Measurements from ENCODE around the gene PCSK5. TPM values are rescaled to one million over a fixed set of nuclear protein-coding genes. Genes with fewer than 3 reads are reported as not detected.

The PCSK5 gene
- total and polyA plus RNA-seq, 2 experiments from 2014 or later: 59.1 to 71.7 TPM

DNA sequence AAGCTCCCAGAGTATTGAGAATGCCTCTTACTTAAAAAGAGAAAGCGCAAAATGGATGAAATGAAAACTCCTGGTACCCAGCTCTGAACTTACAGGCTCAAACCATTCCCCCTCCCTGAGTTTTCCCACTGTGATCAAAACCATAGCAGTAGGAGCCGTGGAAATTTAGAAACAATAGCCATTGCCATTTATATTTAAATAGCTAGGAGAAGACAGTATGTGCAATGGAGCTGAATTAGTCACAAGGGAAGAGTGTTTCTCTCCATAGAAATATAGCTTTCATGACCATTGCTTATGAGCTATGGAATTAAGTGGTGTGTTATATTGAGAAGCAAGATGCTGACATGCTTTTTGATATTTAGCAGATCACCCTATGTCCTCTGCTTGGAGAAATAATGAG is 84.6 kb downstream of the PCSK5 start:
- DNase-seq (ENCODE audit: low spot score): no peak
- Histone ChIP-seq H3K4me2 (no peak overlapping the region), H3K9me2 (replicated peaks; ENCODE audit: insufficient read depth) (no peaks in the 10 kb centered on the region), H3K79me2 (peaks cover 74% of the 10 kb centered on the region), H3K4me1 (ENCODE audit: insufficient read depth) (peaks cover 6% of the 10 kb centered on the region), H3K27ac (no peak overlapping the region), H2AFZ (no peak overlapping the region), H3K9me3 (ENCODE audit: low read depth) (no peaks in the 10 kb centered on the region), H4K20me1 (ENCODE audit: insufficient read depth, poor library complexity, severe bottlenecking) (no peaks in the 10 kb centered on the region), H3K4me3 (no peak overlapping the region), H3K27me3 (no peaks in the 10 kb centered on the region), H3K36me3 (replicated peaks; ENCODE audit: insufficient read depth, low read depth) (no peaks in the 10 kb centered on the region)
- TF ChIP-seq EZH2 (IDR thresholded peaks at IDR 0.05; ENCODE audit: borderline replicate concordance) (no peak), CTCF (IDR thresholded peaks at IDR 0.05; ENCODE audit: poor library complexity) (no peak), EZH2phosphoT487 (IDR thresholded peaks at IDR 0.05; ENCODE audit: low read depth, severe bottlenecking, unreplicated experiment) (no peak)
- 89% methylated on average over 2 of the region's 2 CpGs for WGBS (ENCODE audit: low lambda C conversion rate, missing lambda C conversion rate)

DNA sequence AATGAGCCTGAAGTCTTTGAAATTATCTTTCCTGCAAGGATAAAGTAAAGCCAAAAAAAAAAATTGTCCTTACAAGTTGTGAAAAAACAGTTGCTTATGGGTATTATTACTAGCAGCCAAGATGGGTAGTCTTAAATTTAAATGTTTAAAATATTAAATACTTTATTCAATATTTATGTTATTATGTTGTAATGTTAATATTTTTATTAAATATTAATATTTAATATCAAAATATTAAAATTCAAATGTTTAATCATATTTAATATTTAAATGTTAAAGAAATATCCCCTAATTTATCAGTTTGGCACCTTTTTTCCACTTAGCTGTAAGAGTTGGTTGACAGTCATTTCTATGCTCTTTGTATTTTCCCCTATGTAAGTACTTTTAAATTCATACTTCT is 86.1 kb downstream of the PCSK5 start:
- H3K4me2 ChIP-seq: no peak overlapping the region
- H3K4me3 ChIP-seq: no peak overlapping the region
- no peaks in the 10 kb centered on the region for H3K27me3 ChIP-seq
- no peaks in the 10 kb centered on the region for H3K9me3 ChIP-seq (ENCODE audit: low read depth)
- peaks cover 70% of the 10 kb centered on the region for H3K79me2 ChIP-seq
- H3K36me3 ChIP-seq (replicated peaks; ENCODE audit: insufficient read depth, low read depth): no peaks in the 10 kb centered on the region
- H2AFZ ChIP-seq: no peak overlapping the region
- no peaks in the 10 kb centered on the region for H4K20me1 ChIP-seq (ENCODE audit: insufficient read depth, poor library complexity, severe bottlenecking)
- TF ChIP-seq CTCF (IDR thresholded peaks at IDR 0.05; ENCODE audit: poor library complexity) (no peak), EZH2phosphoT487 (IDR thresholded peaks at IDR 0.05; ENCODE audit: low read depth, severe bottlenecking, unreplicated experiment) (no peak), EZH2 (IDR thresholded peaks at IDR 0.05; ENCODE audit: borderline replicate concordance) (no peak)
- no peak overlapping the region for H3K27ac ChIP-seq
- DNase-seq (ENCODE audit: low spot score): no peak
- no peaks in the 10 kb centered on the region for H3K9me2 ChIP-seq (replicated peaks; ENCODE audit: insufficient read depth)
- peaks cover 6% of the 10 kb centered on the region for H3K4me1 ChIP-seq (ENCODE audit: insufficient read depth)

GRCh38 chr9:75979362-75979761 is 88.9 kb downstream of the PCSK5 start:
- TF ChIP-seq EZH2 (IDR thresholded peaks at IDR 0.05; ENCODE audit: borderline replicate concordance): no peak
- no peak for TF ChIP-seq EZH2phosphoT487 (IDR thresholded peaks at IDR 0.05; ENCODE audit: low read depth, severe bottlenecking, unreplicated experiment)
- TF ChIP-seq CTCF (IDR thresholded peaks at IDR 0.05; ENCODE audit: poor library complexity): peak; percentile 19
- DNase-seq (ENCODE audit: low spot score): no peak
- H3K4me2 ChIP-seq: no peak overlapping the region
- H3K27ac ChIP-seq: no peak overlapping the region
- H3K27me3 ChIP-seq: no peaks in the 10 kb centered on the region
- H3K36me3 ChIP-seq (replicated peaks; ENCODE audit: insufficient read depth, low read depth): no peaks in the 10 kb centered on the region
- no peaks in the 10 kb centered on the region for H3K9me3 ChIP-seq (ENCODE audit: low read depth)
- 62% methylated on average over 4 of the region's 4 CpGs for WGBS (ENCODE audit: low lambda C conversion rate, missing lambda C conversion rate)
- no peak overlapping the region for H2AFZ ChIP-seq
- H3K9me2 ChIP-seq (replicated peaks; ENCODE audit: insufficient read depth): no peaks in the 10 kb centered on the region
- H3K4me3 ChIP-seq: no peak overlapping the region
- peaks cover 66% of the 10 kb centered on the region for H3K79me2 ChIP-seq
- no peaks in the 10 kb centered on the region for H4K20me1 ChIP-seq (ENCODE audit: insufficient read depth, poor library complexity, severe bottlenecking)
- H3K4me1 ChIP-seq (ENCODE audit: insufficient read depth): peaks cover 27% of the 10 kb centered on the region
